Immature natural killer cell (primary cell): ENCODE results near the gene MRPL27. TPM values are rescaled to one million over a fixed set of nuclear protein-coding genes. Genes with fewer than 3 reads are reported as not detected.

ENCODE experiments used
- DNase-seq, 3 donors: peaks; one replicate each; pipeline ENCODE4 v3.0.0; 2022; ENCODE audit warnings: mixed read lengths in 1 of 3
- H3K27ac Mint-ChIP-seq, 6 donors: one replicate each; pipeline ENCODE4 v1.8.0; 2020; ENCODE audit warnings: mixed read lengths in 6 of 6, mild to moderate bottlenecking in 5 of 6, inconsistent platforms in 4 of 6, moderate library complexity in 3 of 6
- H3K27me3 Mint-ChIP-seq, 3 donors: one replicate each; pipeline ENCODE4 v1.8.0; 2020 to 2021; ENCODE audit warnings: low read depth in 3 of 3, mild to moderate bottlenecking in 3 of 3, mixed read lengths in 3 of 3, moderate library complexity in 3 of 3, inconsistent platforms in 1 of 3
- H3K36me3 Mint-ChIP-seq, 3 donors: one replicate each; pipeline ENCODE4 v1.8.0; 2020; ENCODE audit warnings: mixed read lengths in 3 of 3, inconsistent platforms in 2 of 3, mild to moderate bottlenecking in 2 of 3
- H3K4me1 Mint-ChIP-seq, 2 donors: one replicate each; pipeline ENCODE4 v1.8.0; 2020; ENCODE audit warnings: inconsistent platforms in 2 of 2, mild to moderate bottlenecking in 2 of 2, mixed read lengths in 2 of 2, moderate library complexity in 1 of 2
- H3K4me3 Mint-ChIP-seq, 5 donors: one replicate each; pipeline ENCODE4 v1.8.0; 2020; ENCODE audit warnings: mild to moderate bottlenecking in 5 of 5, mixed read lengths in 5 of 5, inconsistent platforms in 3 of 5, moderate library complexity in 3 of 5
- H3K9me3 Mint-ChIP-seq, 6 donors: one replicate each; pipeline ENCODE4 v1.8.0; 2020; ENCODE audit warnings: mild to moderate bottlenecking in 6 of 6, mixed read lengths in 6 of 6, inconsistent platforms in 4 of 6, moderate library complexity in 3 of 6
- polyA plus RNA-seq, 3 donors: library from polyadenylated mRNA; unstranded; fragments of 300-500 nt; fragmentation: Illumina TruSeq; gene quantifications; one replicate each; pipeline ENCODE4 v1.2.3, GENCODE V29; 2021

The MRPL27 gene
- polyA plus RNA-seq, 3 donors from 2014 or later: 47.8 to 69.1 (median 49.4) TPM

- H3K4me1 Mint-ChIP-seq: no peaks in the 10 kb centered on the region
- no peaks in the 10 kb centered on the region for H3K36me3 Mint-ChIP-seq
- no peak overlapping the region for H3K27ac Mint-ChIP-seq
- H3K27me3 Mint-ChIP-seq: peaks cover 1 to 3% (median 2%) of the 10 kb centered on the region in 3 donors
- no peak overlapping the region for H3K4me3 Mint-ChIP-seq
- H3K9me3 Mint-ChIP-seq: no peaks in the 10 kb centered on the region
- DNase-seq: no peak
Measured at GRCh38 chr17:50323060-50323459, 49.9 kb downstream of the MRPL27 start.

- Mint-ChIP-seq H3K9me3 (no peaks in the 10 kb centered on the region), H3K4me1 (no peaks in the 10 kb centered on the region), H3K27ac (no peak overlapping the region), H3K27me3 (peaks cover 1 to 3% (median 2%) of the 10 kb centered on the region in 3 donors), H3K4me3 (no peak overlapping the region), H3K36me3 (no peaks in the 10 kb centered on the region)
- no peak for DNase-seq
Measured at GRCh38 chr17:50322271-50322670, 50.7 kb downstream of the MRPL27 start.

- no peak overlapping the region for H3K27ac Mint-ChIP-seq
- no peak for DNase-seq
- peaks cover 0 to 2% (median 2%) of the 10 kb centered on the region in 3 donors for H3K27me3 Mint-ChIP-seq
- H3K9me3 Mint-ChIP-seq: no peaks in the 10 kb centered on the region
- H3K4me1 Mint-ChIP-seq: no peaks in the 10 kb centered on the region
- no peaks in the 10 kb centered on the region for H3K36me3 Mint-ChIP-seq
- H3K4me3 Mint-ChIP-seq: no peak overlapping the region
Measured at GRCh38 chr17:50319306-50320004, 53.5 kb downstream of the MRPL27 start.

- no peak overlapping the region for H3K4me3 Mint-ChIP-seq
- H3K9me3 Mint-ChIP-seq: no peaks in the 10 kb centered on the region
- H3K27me3 Mint-ChIP-seq: peaks cover 2% of the 10 kb centered on the region in 3 donors
- no peak overlapping the region for H3K27ac Mint-ChIP-seq
- H3K4me1 Mint-ChIP-seq: no peaks in the 10 kb centered on the region
- DNase-seq: no peak
- H3K36me3 Mint-ChIP-seq: no peaks in the 10 kb centered on the region
Measured at GRCh38 chr17:50318501-50319285, 54.3 kb downstream of the MRPL27 start.

Other genes starting within 250 kb of the MRPL27 start
- 1 to 10 TPM in 1 of 3 donors, not detected in 2; 1.2 TPM for gene SAMD14, start 243.0 kb downstream of the MRPL27 start, polyA plus RNA-seq
- 1 to 10 TPM in 1 of 3 donors, under 1 TPM in 2; 0.25 to 2.0 (median 0.66) TPM for gene PPP1R9B, start 222.5 kb downstream of the MRPL27 start, polyA plus RNA-seq
- gene SGCA, start 207.2 kb downstream of the MRPL27 start, polyA plus RNA-seq: not detected
- not detected for gene COL1A1, start 171.6 kb downstream of the MRPL27 start, polyA plus RNA-seq
- not detected for gene TMEM92, start 98.7 kb downstream of the MRPL27 start, polyA plus RNA-seq
- gene XYLT2, start 27.1 kb downstream of the MRPL27 start, polyA plus RNA-seq: 10 to 100 TPM in 1 of 3 donors, 1 to 10 TPM in 2; 6.8 to 17.4 (median 7.1) TPM
- gene EME1, start within 50 bp of the MRPL27 start, polyA plus RNA-seq: under 1 TPM in 2 of 3 donors, not detected in 1; 0.47 to 0.85 TPM
- gene LRRC59, start 24.3 kb upstream of the MRPL27 start, polyA plus RNA-seq: 10 to 100 TPM; 16.8 to 30.3 (median 23.9) TPM
- 10 to 100 TPM in 1 of 3 donors, 1 to 10 TPM in 2; 4.8 to 11.1 (median 5.4) TPM for gene ACSF2, start 53.0 kb upstream of the MRPL27 start, polyA plus RNA-seq
- not detected for gene CHAD, start 95.7 kb upstream of the MRPL27 start, polyA plus RNA-seq
- gene RSAD1, start 105.7 kb upstream of the MRPL27 start, polyA plus RNA-seq: 10 to 100 TPM; 50.5 to 54.2 (median 54.1) TPM
- gene MYCBPAP, start 135.3 kb upstream of the MRPL27 start, polyA plus RNA-seq: under 1 TPM in 1 of 3 donors, not detected in 2; 1.00 TPM
- not detected for gene EPN3, start 159.6 kb upstream of the MRPL27 start, polyA plus RNA-seq
- 10 to 100 TPM in 1 of 3 donors, 1 to 10 TPM in 2; 9.8 to 23.0 (median 9.9) TPM for gene SPATA20, start 174.0 kb upstream of the MRPL27 start, polyA plus RNA-seq
- gene CACNA1G, start 187.5 kb upstream of the MRPL27 start, polyA plus RNA-seq: not detected